Activated CD8-positive, alpha-beta memory T cell treated with anti-CD3 and anti-CD28 coated beads, Interleukin-2, amount 50 U/mL, for 48 hours (primary cell): Measurements from ENCODE around the gene BACE1.

ENCODE experiments used
- DNase-seq: peaks from one replicate; pipeline ENCODE4 v3.0.0-alpha.2; 2020

BACE1 gene

DNA sequence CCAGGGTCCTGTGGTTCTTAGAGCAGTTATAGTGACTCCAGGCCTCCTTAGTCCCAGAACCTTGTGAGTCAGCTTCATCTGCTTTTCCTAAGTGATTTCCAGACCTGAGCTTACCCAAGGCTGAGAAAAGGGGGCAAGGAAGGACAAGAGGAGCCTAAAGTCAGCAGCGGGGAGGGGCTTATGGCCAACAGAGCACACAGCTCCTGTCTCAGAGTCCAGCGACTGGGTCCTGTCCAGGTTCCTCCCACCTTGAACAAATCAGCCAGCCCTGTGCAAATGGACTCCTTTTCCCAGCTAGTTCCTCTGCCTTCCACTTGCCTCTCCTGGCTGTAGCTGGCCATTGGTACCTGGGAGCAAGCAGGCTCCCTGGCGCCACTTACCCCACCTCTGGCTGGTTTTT, 10.9 kb downstream of the BACE1 start:
- DNase-seq, result no peak

DNA sequence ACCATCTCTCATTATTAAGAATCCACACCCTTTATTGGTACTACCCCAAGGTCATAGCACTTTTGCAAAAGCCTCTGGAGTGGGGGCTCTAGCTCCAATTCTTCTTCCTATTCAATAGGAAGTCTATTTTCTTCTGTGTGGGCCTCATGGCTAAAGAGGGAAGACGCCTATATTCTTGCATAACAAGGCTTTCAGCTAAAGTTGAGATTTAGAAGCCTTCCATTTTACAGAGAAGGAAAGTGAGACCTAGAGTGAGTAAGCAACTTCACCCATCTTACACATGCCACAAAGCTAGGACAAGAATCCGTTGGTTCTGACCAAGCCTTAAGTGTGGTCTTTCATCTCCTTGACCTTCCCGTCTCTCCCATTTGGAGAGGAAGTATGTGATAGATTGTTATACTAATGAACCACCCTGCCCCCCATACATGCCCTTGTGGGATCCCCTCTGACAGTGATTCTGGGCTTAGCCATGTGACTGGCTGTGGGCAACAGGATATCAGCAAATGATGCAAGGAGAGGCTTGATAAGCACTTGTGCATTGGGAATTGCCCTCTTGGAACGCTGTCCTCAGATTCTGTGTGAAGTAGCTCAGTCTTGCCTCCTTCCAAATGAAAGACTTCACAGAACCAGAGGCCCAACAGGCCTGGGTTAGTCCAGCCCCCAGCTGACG, 12.3 kb downstream of the BACE1 start:
- DNase-seq, result no peak

GRCh38 chr11:117303101-117303500, 13.0 kb downstream of the BACE1 start:
- no peak for DNase-seq

- DNase-seq, result no peak
Observed at GRCh38 chr11:117302228-117302627, 13.8 kb downstream of the BACE1 start.

DNA sequence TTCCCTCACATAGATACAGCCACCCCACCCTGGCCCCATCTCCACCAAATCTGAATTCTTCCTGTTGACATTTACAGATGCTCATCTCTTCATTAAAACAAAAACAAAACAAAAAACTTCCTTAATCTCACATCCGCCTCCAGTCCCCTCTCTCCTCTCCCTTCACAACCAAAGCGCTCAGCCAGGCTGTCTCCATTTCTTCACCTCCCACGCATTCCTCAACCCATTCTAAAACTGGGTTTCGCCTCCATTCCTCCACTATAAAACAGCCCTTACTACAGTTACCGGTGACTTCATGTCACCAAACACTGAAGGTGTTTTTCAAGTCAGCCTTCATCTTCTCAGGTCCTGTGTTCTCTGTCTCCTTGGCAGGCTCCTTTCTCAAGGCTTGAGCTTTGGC, 15.3 kb downstream of the BACE1 start:
- no peak for DNase-seq

DNA sequence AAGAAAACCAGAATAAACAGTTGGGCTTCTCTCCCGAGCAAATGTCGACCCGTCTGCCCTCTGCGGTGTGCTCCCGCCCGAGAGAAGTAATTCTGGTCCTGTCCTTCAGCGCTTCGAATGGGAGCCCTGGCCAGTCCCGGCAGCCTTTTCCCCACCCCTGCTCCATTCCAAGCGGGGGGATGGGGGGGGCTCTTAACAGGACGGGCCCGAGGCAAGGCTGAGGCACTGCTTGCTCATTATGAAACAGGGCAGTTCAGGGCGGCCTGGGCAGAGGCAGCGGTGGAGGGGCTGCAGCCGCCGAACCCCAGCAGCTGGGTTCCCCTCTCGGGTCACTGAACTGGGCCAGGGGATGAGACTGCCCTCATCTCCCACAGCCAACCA, 15.8 kb downstream of the BACE1 start:
- no peak for DNase-seq

DNA sequence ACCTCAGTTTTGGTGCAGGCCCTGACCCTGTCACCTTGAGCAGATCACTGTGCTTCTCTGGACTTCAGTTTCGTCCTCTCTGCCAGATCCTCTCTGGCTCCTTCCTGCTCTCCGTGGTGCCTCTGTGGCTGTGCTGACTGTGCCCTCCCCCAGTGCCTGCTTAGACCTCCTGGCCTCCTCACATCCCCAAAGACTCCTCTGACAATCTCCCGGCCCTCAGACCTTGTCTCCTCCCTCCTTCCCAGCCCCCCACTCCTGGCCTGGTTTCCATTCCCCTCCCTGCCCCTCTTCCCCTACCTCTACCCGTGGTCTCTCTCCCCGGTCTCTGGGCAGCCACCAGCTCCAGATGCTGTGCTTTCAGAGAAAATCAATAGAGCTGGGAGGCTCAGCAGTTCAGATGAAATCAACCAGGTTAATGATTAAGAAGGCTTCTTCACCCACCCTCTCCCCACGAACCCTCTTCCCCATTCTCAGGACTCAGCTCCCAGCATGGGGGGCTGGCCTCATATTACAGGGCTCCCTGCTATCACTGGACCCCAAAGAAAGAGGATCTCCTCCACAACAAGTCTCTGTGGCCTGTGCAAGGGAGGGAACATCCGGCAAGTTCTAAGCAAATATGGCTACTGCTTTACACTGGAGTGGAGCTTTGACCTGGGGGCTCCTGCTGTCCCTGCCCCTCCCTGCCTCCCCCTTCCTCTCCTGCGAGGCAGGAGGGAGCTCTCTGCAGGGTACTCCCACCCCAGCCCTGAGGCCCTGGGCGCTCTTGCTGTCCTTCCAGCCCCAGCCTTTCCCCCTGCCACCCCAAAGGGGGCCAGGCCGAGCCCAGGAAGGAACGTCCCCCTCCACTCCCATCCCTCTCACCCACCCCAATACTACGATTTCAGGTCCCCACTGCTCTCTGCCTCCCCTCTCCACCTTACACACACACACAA, 16.4 kb downstream of the BACE1 start:
- DNase-seq, result no peak

GRCh38 chr11:117298195-117298594, 17.9 kb downstream of the BACE1 start:
- DNase-seq, result no peak

GRCh38 chr11:117296881-117297280, 19.2 kb downstream of the BACE1 start:
- no peak for DNase-seq

DNA sequence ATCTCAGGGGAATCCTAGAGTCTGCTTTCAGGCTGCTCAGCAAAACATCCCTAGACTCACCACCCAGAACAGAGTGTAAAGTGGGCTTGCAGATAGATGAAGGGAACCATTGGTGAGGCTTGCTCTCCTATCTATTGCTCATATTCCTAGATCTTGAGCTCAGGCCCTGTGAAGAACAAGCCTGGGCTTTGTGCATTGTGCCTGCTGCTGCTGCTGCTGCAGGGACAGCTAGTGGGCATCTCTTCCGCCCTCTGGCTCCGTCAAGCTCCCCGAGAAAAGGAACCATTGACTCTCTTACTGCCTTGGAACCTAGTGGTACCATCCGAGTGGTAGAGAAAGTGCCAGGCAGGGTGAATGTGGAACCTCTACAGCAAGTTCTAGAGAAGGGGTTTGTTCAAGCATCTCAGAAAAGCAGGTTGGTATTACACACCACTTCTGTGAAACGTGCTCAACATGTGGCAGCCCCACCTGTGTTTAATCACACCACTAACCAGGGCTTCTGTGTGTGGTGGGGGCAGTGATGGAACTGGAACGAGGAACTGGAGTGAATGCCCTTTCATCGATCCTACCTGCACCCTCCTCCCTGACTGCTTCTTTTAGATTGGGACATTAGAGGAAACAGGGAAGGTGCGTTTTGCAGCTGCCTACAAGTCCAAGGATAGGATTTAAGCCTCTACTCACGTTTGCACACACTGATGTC, 20.5 kb downstream of the BACE1 start:
- no peak for DNase-seq

DNA sequence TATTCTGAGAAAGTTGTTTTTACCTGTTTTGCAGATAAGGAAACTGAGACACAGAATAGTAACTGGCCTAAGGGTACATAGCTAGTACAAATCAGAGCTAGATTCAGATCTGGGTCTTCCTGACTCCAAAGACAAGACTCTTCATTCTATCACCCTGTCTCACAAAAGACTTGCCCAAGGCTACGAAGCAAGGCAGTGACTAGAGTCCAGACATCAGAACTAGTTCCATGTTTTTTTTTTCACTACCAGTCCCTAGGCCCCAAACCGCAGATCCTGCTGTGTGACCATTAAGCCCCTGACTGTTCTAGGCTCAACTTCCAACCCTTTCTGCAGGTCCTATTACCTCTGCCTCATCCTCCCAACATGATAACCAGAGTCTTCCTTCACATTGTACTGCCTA, 23.4 kb downstream of the BACE1 start:
- DNase-seq, result no peak

- no peak for DNase-seq
Observed at GRCh38 chr11:117290809-117291396, 25.2 kb downstream of the BACE1 start, which contains the start of gene BACE1-AS. TSS of gene BACE1-AS (plus strand) at chr11:117291346.

DNA sequence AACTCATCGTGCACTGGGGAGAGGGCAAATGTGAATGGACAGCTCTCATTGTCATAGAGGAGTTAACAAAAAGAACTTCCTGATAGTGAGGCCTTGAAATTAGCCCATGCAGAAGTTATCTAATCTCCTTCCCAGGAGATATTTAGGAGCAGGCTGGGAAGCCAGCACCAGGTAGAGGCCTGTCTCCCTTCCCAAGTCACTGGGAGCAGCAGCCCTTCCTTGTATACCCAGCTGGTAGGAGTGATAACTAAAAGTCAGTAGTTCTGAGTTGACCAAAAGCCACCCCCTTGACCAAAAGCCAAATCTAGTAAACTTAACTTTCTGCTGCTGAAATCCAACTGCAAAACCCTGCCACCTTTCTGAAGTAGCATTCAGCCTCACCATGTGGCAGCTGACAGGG, 26.3 kb downstream of the BACE1 start:
- no peak for DNase-seq

DNA sequence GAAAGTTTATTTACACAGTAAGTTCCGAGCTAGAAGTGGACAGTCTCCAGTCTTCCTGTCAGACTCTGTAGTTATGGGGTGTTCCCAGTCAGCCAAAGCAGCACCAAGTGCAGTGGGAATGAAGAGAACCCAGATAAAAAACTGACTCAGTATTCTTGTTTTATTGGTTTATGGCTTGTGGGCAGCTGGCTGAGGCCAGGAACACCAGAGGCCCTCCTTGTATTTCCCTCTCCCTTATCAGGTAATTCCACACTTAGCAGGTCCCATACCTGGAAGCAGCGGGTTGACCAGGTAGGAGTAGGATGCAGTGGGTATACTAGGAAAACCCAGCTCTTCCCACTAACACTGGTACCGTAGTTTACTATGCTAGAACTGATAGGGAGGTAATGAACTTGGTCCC, 28.4 kb downstream of the BACE1 start:
- no peak for DNase-seq

GRCh38 chr11:117286588-117286987, 29.5 kb downstream of the BACE1 start:
- no peak for DNase-seq

DNA sequence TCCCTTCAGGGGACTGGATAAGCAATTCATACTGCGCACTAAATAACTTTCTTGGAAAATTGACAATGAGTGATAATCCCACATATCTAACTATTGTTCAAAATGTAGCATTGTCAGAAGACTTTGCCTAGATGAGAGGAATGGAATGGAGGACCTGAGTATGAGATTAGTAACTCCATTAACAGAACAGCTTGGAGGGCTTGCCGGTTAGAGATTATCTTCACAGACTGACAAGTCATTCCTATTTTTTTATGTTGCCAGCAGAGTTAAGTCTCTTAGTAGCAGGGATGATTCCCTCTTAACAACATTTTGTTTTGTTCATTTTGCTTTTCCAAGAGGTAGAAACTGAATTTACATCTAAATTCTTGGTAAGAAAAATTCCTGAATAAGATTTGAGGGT, 32.0 kb downstream of the BACE1 start:
- DNase-seq, result no peak

DNA sequence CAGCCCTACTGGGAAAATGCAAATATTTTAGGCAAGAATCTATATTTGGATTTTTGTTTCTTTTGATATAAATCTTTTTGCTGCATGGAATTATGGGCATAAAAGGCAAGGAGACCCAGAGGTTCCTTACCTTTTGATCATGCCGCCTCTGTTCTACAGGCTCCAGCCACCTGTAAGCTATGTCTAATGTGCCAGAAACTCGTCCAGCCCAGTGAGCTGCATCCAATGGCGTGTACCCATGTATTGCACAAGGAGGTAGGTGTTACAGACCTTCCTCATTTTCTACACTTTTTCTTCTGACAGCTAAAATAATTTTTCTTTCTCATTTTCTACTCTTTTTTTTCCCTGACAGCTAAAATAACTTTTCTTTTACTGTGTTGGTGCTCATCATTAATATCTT, 33.1 kb downstream of the BACE1 start:
- DNase-seq, result no peak

- DNase-seq, result no peak
Observed at GRCh38 chr11:117281869-117282268, 34.2 kb downstream of the BACE1 start.

- DNase-seq, result no peak
Observed at GRCh38 chr11:117281159-117281558, 34.9 kb downstream of the BACE1 start.

- no peak for DNase-seq
Observed at GRCh38 chr11:117279711-117280376, 36.2 kb downstream of the BACE1 start.

DNA sequence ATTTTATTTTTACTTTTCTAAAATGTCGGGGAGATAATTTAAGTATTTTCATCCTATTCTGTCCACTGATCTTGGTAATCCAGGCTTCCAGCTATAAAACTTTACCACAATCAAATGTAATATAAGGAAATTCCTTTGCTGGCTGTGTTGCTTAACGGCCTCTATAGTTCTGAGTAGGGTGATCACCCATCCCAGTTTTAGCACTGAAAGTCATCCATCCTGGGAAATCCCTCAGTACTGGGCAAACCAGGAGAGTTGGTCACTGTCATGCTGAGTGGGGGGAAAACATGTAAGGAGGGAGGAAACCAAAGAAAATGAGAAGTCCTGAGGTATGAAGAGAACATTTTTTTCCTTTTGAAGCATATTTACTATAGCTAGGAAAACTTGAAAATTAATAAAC, 37.7 kb downstream of the BACE1 start:
- no peak for DNase-seq

DNA sequence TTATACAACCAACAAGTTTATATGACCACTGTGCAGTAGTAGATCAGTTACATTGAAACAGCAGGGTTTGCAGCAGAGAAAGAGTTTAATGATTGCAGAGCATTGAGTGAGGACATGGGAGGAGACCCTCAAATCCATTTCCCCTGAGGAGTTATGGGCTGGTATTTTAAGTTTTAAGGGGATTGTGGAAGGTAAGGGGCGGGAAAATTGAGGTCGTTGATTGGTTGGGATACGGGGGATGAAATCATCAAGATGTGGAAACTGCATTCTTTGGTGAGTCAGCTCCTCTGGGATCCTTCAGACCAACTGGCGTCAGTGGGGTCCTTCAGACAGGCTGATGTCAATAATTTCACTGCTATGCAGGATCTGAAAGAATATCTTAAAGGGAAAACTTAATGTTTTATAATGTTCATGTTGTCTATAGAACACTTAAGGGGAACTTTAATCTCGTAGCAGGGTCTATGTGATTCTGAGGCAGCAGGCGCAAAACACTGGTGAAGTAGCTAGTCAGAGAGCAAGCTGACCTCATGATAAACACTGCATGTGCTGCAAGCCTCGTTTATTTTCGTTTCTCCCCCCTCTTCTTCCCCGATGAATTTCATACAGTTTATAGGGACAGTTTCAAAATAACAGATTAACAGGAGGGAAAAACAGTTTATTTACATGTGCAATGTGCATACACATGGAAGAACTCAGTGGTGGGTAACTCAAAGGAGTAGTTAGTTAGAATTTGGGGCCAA, 42.3 kb downstream of the BACE1 start:
- no peak for DNase-seq
